Measurements from ENCODE around the gene ABI1.

Gene ABI1

GRCh38 chr10:26781797-26782196 lies 79.0 kb downstream of the ABI1 start:
- Histone ChIP-seq H3K4me2 (peak overlapping the region in 8 of 11 experiments; percentile 3 to 83 (median 54); a peak in 13 of 22 replicates), H3K27me3 (no peaks in the 10 kb centered on the region), H3K9ac (peak overlapping the region in 4 of 11 experiments; percentile 2 to 60 (median 36); a peak in 7 of 22 replicates), H3K27ac (peak overlapping the region in 5 of 11 experiments; percentile 31 to 81 (median 60); a peak in 9 of 22 replicates), H3K4me1 (peaks cover 28 to 79% (median 43%) of the 10 kb centered on the region in 10 experiments; a peak in 19 of 20 replicates), H3K36me3 (peaks cover 27 to 63% (median 39%) of the 10 kb centered on the region in 11 experiments), H3K4me3 (no peak overlapping the region), H3K9me3 (replicated peaks in 1 of 11) (peaks cover 0 to 57% (median 14%) of the 10 kb centered on the region in 11 experiments; a peak in 12 of 22 replicates), H4K20me1 (peaks cover 12 to 99% (median 67%) of the 10 kb centered on the region in 11 experiments; a peak in 19 of 22 replicates)
- no peak for TF ChIP-seq Cebpa-rat (IDR thresholded peaks at IDR 0.05)

- Histone ChIP-seq H3K9me3 (replicated peaks in 1 of 11) (peaks cover 0 to 52% (median 14%) of the 10 kb centered on the region in 11 experiments; a peak in 12 of 22 replicates), H3K9ac (peak overlapping the region in 4 of 11 experiments; percentile 8 to 60 (median 36); a peak in 7 of 22 replicates), H3K4me1 (peaks cover 28 to 79% (median 43%) of the 10 kb centered on the region in 10 experiments; a peak in 19 of 20 replicates), H4K20me1 (peaks cover 12 to 99% (median 66%) of the 10 kb centered on the region in 11 experiments; a peak in 19 of 22 replicates), H3K27me3 (no peaks in the 10 kb centered on the region), H3K4me3 (no peak overlapping the region), H3K36me3 (peaks cover 25 to 62% (median 38%) of the 10 kb centered on the region in 11 experiments), H3K4me2 (peak overlapping the region; percentile 3 to 83 (median 31); a peak in 17 of 22 replicates), H3K27ac (peak overlapping the region in 6 of 11 experiments; percentile 0 to 81 (median 52); a peak in 11 of 22 replicates)
- TF ChIP-seq Cebpa-rat (IDR thresholded peaks at IDR 0.05), result no peak
These were observed 79.8 kb downstream of the ABI1 start for GRCh38 chr10:26780793-26781601.

GRCh38 chr10:26780106-26780792 lies 80.5 kb downstream of the ABI1 start:
- no peak for TF ChIP-seq Cebpa-rat (IDR thresholded peaks at IDR 0.05)
- Histone ChIP-seq H3K4me1 (peaks cover 24 to 77% (median 41%) of the 10 kb centered on the region in 10 experiments; a peak in 19 of 20 replicates), H3K9ac (peak overlapping the region in 2 of 11 experiments; percentile 8 to 49; a peak in 2 of 22 replicates), H3K27ac (peak overlapping the region in 5 of 11 experiments; percentile 0 to 81 (median 60); a peak in 9 of 22 replicates), H3K9me3 (replicated peaks in 1 of 11) (peaks cover 0 to 44% (median 14%) of the 10 kb centered on the region in 11 experiments; a peak in 11 of 22 replicates), H3K27me3 (no peaks in the 10 kb centered on the region), H3K36me3 (peaks cover 26 to 62% (median 36%) of the 10 kb centered on the region in 11 experiments), H4K20me1 (peaks cover 12 to 99% (median 60%) of the 10 kb centered on the region in 11 experiments; a peak in 19 of 22 replicates), H3K4me3 (no peak overlapping the region), H3K4me2 (peak overlapping the region; percentile 3 to 83 (median 31); a peak in 16 of 22 replicates)

GRCh38 chr10:26779176-26779860 lies 81.4 kb downstream of the ABI1 start:
- peak overlapping the region in 4 of 11 experiments; percentile 62 to 83 (median 79); a peak in 9 of 22 replicates for H3K4me2 ChIP-seq

GRCh38 chr10:26777686-26778085 lies 83.1 kb downstream of the ABI1 start:
- Histone ChIP-seq H3K4me3 (no peak overlapping the region), H3K9ac (no peak overlapping the region), H3K9me3 (replicated peaks in 1 of 11) (peaks cover 0 to 31% (median 6%) of the 10 kb centered on the region in 11 experiments; a peak in 11 of 22 replicates), H3K27me3 (no peaks in the 10 kb centered on the region), H3K27ac (no peak overlapping the region), H3K4me2 (no peak overlapping the region), H3K4me1 (peaks cover 19 to 53% (median 31%) of the 10 kb centered on the region in 10 experiments; a peak in 19 of 20 replicates), H4K20me1 (peaks cover 12 to 100% (median 64%) of the 10 kb centered on the region in 11 experiments; a peak in 19 of 22 replicates), H3K36me3 (peaks cover 17 to 65% (median 37%) of the 10 kb centered on the region in 11 experiments; a peak in 20 of 22 replicates)
- TF ChIP-seq Cebpa-rat (IDR thresholded peaks at IDR 0.05), result no peak

More at GRCh38 chr10:26779176-26779860, 81.4 kb downstream of the ABI1 start:
- Histone ChIP-seq H3K27me3 (no peaks in the 10 kb centered on the region), H4K20me1 (peaks cover 12 to 100% (median 58%) of the 10 kb centered on the region in 11 experiments; a peak in 19 of 22 replicates), H3K9ac (no peak overlapping the region), H3K4me3 (no peak overlapping the region), H3K27ac (peak overlapping the region in 2 of 11 experiments; percentile 60 to 81; a peak in 4 of 22 replicates), H3K9me3 (replicated peaks in 1 of 11) (peaks cover 0 to 39% (median 10%) of the 10 kb centered on the region in 11 experiments; a peak in 11 of 22 replicates), H3K36me3 (peaks cover 21 to 64% (median 34%) of the 10 kb centered on the region in 11 experiments; a peak in 20 of 22 replicates), H3K4me1 (peaks cover 24 to 69% (median 34%) of the 10 kb centered on the region in 10 experiments; a peak in 19 of 20 replicates)
- TF ChIP-seq Cebpa-rat (IDR thresholded peaks at IDR 0.05), result no peak

- peaks cover 0 to 31% (median 6%) of the 10 kb centered on the region in 11 experiments; a peak in 10 of 22 replicates for H3K9me3 ChIP-seq (replicated peaks in 1 of 11)
- H3K27me3 ChIP-seq, result no peaks in the 10 kb centered on the region
- H3K4me1 ChIP-seq, result peaks cover 11 to 46% (median 22%) of the 10 kb centered on the region in 10 experiments; a peak in 19 of 20 replicates
- H3K36me3 ChIP-seq, result peaks cover 17 to 65% (median 37%) of the 10 kb centered on the region in 11 experiments; a peak in 20 of 22 replicates
- no peak overlapping the region for H3K4me3 ChIP-seq
- H3K27ac ChIP-seq, result no peak overlapping the region
- no peak overlapping the region for H3K9ac ChIP-seq
- H3K4me2 ChIP-seq, result no peak overlapping the region
- TF ChIP-seq Cebpa-rat (IDR thresholded peaks at IDR 0.05), result no peak
- peaks cover 12 to 100% (median 55%) of the 10 kb centered on the region in 11 experiments; a peak in 19 of 22 replicates for H4K20me1 ChIP-seq
These were observed 84.5 kb downstream of the ABI1 start for GRCh38 chr10:26776258-26776657.

- H3K36me3 ChIP-seq, result peaks cover 28 to 81% (median 49%) of the 10 kb centered on the region in 11 experiments; a peak in 20 of 22 replicates
- no peak overlapping the region for H3K4me2 ChIP-seq
- no peak overlapping the region for H3K9ac ChIP-seq
- no peak overlapping the region for H3K4me3 ChIP-seq
- H3K4me1 ChIP-seq, result peaks cover 0 to 33% (median 8%) of the 10 kb centered on the region in 10 experiments; a peak in 16 of 20 replicates
- no peak for TF ChIP-seq Cebpa-rat (IDR thresholded peaks at IDR 0.05)
- peaks cover 0 to 6% (median 0%) of the 10 kb centered on the region in 11 experiments; a peak in 2 of 22 replicates for H3K9me3 ChIP-seq (replicated peaks in 1 of 11)
- peaks cover 15 to 100% (median 33%) of the 10 kb centered on the region in 11 experiments; a peak in 19 of 22 replicates for H4K20me1 ChIP-seq
- no peaks in the 10 kb centered on the region for H3K27me3 ChIP-seq
- no peak overlapping the region for H3K27ac ChIP-seq
These were observed 87.1 kb downstream of the ABI1 start for GRCh38 chr10:26773633-26774032.

Measured in BLaER1 treated with 17β-estradiol and CSF1 and Interleukin-3, amounts not matched to agents 10 nM and 100 nM (cell line).